Activated CD8-positive, alpha-beta T cell treated with anti-CD3 and anti-CD28 coated beads for 36 hours (primary cell): Measurements from ENCODE around the gene PITRM1. TPM values are rescaled to one million over a fixed set of nuclear protein-coding genes. Genes with fewer than 3 reads are reported as not detected.
"Not testable (repeated sequence)": the region's sequence is repeated elsewhere in the genome, so short reads cannot be mapped to it uniquely, and the experiment has no call there.

Experiments
- ATAC-seq: fragments of 200-7000 bp; cut with Tn5 transposase; one replicate; pipeline ENCODE4 v1.10.0; 2021; ENCODE audit warnings: mild to moderate bottlenecking, moderate library complexity
- CTCF ChIA-PET: fragments of 350-600 bp; sonication (Branson Sonifier 250); formaldehyde crosslinking; loops from one replicate; lab custom pipeline; 2021; ENCODE audit warnings: antibody characterized with exemption; lab: Charles Lee
- POLR2A ChIA-PET: fragments of 350-600 bp; sonication (Branson Sonifier 250); formaldehyde crosslinking; loops from one replicate; lab custom pipeline; 2021; ENCODE audit warnings: antibody characterized with exemption; lab: Charles Lee
- DNase-seq: peaks from one replicate; pipeline ENCODE4 v3.0.0-alpha.2; 2020
- H3K27ac Mint-ChIP-seq: one replicate; pipeline ENCODE4 v1.8.0; 2021; ENCODE audit warnings: mild to moderate bottlenecking, mixed read lengths
- H3K27me3 Mint-ChIP-seq: one replicate; pipeline ENCODE4 v1.8.0; 2021; ENCODE audit warnings: mixed read lengths
- H3K36me3 Mint-ChIP-seq: one replicate; pipeline ENCODE4 v1.8.0; 2021; ENCODE audit warnings: low read depth, mixed read lengths
- H3K4me1 Mint-ChIP-seq: one replicate; pipeline ENCODE4 v1.8.0; 2021; ENCODE audit warnings: low read depth, mixed read lengths
- H3K4me3 Mint-ChIP-seq: one replicate; pipeline ENCODE4 v1.8.0; 2021; ENCODE audit warnings: mild to moderate bottlenecking, moderate library complexity, mixed read lengths
- H3K9me3 Mint-ChIP-seq: one replicate; pipeline ENCODE4 v1.8.0; 2021; ENCODE audit warnings: mixed read lengths
- CTCF ChIP-seq: fragments of 200-600 bp; IDR thresholded peaks from one replicate; pipeline ENCODE4 v1.8.0; 2022; ENCODE audit warnings: antibody characterized with exemption, mild to moderate bottlenecking
- intact Hi-C: fragments of 100-400 bp; cut with micrococcal nuclease; formaldehyde crosslinking; loops from one replicate; pipeline ENCODE4 v1.10.0; 2022
- total RNA-seq, 2 experiments: library from RNA; stranded (reverse); gene quantifications; one replicate each; pipeline ENCODE4 v1.2.3, GENCODE V29; 2021

Gene PITRM1
- total RNA-seq, 2 experiments from 2014 or later = 77.6 to 78.6 TPM

DNA sequence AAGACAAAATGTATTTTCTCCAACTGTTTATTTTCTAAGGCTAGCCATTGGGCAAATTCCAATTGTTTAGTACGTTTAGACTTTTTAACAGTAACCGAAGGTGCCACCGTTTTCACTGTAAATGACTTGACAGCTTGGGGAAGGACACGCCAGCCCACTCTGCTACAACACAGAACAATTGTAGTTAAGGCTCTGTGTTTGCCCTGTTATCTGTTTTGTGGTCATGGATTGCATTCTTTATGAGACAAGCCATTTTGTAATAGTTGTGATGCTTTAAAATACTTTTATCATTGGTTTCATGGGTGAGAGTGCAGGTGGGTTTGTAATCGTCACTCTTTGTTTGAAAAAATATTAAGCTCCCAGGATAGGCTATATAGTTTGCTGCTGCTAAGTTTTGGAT, 6.6 kb upstream of the PITRM1 start:
- intact Hi-C loops = no loop called here
- Mint-ChIP-seq H3K4me1 (no peaks in the 10 kb centered on the region), H3K9me3 (no peaks in the 10 kb centered on the region), H3K27me3 (peaks cover 9% of the 10 kb centered on the region), H3K27ac (no peak overlapping the region), H3K36me3 (no peaks in the 10 kb centered on the region), H3K4me3 (no peak overlapping the region)
- no peak for ATAC-seq
- DNase-seq = no peak
- ChIA-PET CTCF (no interaction called here), POLR2A (no interaction called here)
- TF ChIP-seq CTCF = no peak

DNA sequence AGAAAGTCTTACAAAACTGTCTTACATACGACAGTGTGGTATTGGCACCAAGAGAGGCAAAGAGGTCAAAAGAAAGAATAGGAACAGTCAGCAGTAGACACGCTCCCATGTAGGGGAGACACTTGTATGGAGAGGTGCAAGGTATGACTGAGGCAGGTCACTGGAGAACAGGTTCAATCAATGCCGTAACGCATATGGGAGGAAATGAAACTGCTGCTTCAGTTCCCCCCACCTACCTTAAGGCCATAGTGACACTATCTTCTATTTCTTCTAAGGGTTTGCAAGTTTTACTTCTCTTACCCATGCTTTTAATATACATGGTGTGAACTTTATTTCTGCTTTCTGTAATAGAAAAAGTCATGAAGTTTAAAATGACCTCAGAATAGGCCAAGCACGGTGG, 5.5 kb upstream of the PITRM1 start:
- Mint-ChIP-seq H3K9me3 (no peaks in the 10 kb centered on the region), H3K27ac (no peak overlapping the region), H3K27me3 (peaks cover 9% of the 10 kb centered on the region), H3K4me3 (no peak overlapping the region), H3K36me3 (no peaks in the 10 kb centered on the region), H3K4me1 (peaks cover 3% of the 10 kb centered on the region)
- TF ChIP-seq CTCF = no peak
- ChIA-PET CTCF (no interaction called here), POLR2A (no interaction called here)
- intact Hi-C loops = no loop called here
- ATAC-seq (no peak), DNase-seq (no peak)

- H3K4me3 Mint-ChIP-seq = peak overlapping the region; percentile 91
- H3K4me1 Mint-ChIP-seq = peaks cover 21% of the 10 kb centered on the region
- ATAC-seq (peak; percentile 38), DNase-seq (peak; percentile 85)
- TF ChIP-seq CTCF = no peak
- intact Hi-C loops = no loop called here
- H3K36me3 Mint-ChIP-seq = peaks cover 24% of the 10 kb centered on the region
- POLR2A ChIA-PET = interaction anchor here (1.1 to 2.1 kb wide), 5 partner anchors 12 to 612 kb away, joined by 3 to 7 read pairs (median 6); partner anchors contain the start of gene KLF6
- H3K27me3 Mint-ChIP-seq = no peaks in the 10 kb centered on the region
- H3K27ac Mint-ChIP-seq = peak overlapping the region; percentile 77
- no peaks in the 10 kb centered on the region for H3K9me3 Mint-ChIP-seq
- CTCF ChIA-PET = interaction anchor here (1.0 to 1.4 kb wide), 3 partner anchors 19 to 21 kb away, joined by 3 to 4 read pairs (median 3); no protein-coding TSS in a partner anchor
These were observed 743 bp upstream of the PITRM1 start for GRCh38 chr10:3173171-3173878.

GRCh38 chr10:3172081-3172445, 519 bp downstream of the PITRM1 start:
- ChIA-PET POLR2A (interaction anchor here (0.6 to 2.1 kb wide), 9 partner anchors 9 to 613 kb away, joined by 3 to 7 read pairs (median 5); partner anchors contain the start of gene KLF6), CTCF (interaction anchor here (1.0 kb wide), 1 partner anchor 10 kb away, joined by 5 read pairs; no protein-coding TSS in a partner anchor)
- TF ChIP-seq CTCF = no peak
- Mint-ChIP-seq H3K27ac (peak overlapping the region; percentile 87), H3K27me3 (no peaks in the 10 kb centered on the region), H3K4me1 (peaks cover 21% of the 10 kb centered on the region), H3K36me3 (peaks cover 34% of the 10 kb centered on the region), H3K4me3 (peak overlapping the region; percentile 91), H3K9me3 (no peaks in the 10 kb centered on the region)
- DNase-seq = peak; percentile 57
- intact Hi-C loops = no loop called here
- peak; percentile 0 for ATAC-seq

- intact Hi-C loops, CTCF ChIA-PET, ATAC-seq, H3K9me3 Mint-ChIP-seq, DNase-seq, H3K27me3 Mint-ChIP-seq, POLR2A ChIA-PET: not testable (repeated sequence)
- peaks cover 21% of the 10 kb centered on the region for H3K4me1 Mint-ChIP-seq
- H3K36me3 Mint-ChIP-seq = peaks cover 35% of the 10 kb centered on the region
- H3K4me3 Mint-ChIP-seq = peak overlapping the region; percentile 91
- peak overlapping the region; percentile 87 for H3K27ac Mint-ChIP-seq
These were observed 1.1 kb downstream of the PITRM1 start for GRCh38 chr10:3171488-3171887.
